HG03175 (cell line): Measurements from ENCODE around the gene DENND2D.
"Not testable (repeated sequence)": the region's sequence is repeated elsewhere in the genome, so short reads cannot be mapped to it uniquely, and the experiment has no call there.

Source experiments
- ATAC-seq: cut with Tn5 transposase; IDR thresholded peaks from one replicate; pipeline ENCODE4 v1.9.1; 2021; ENCODE audit warnings: mild to moderate bottlenecking, moderate library complexity; ENCODE audit not compliant: unreplicated experiment

The DENND2D gene

DNA sequence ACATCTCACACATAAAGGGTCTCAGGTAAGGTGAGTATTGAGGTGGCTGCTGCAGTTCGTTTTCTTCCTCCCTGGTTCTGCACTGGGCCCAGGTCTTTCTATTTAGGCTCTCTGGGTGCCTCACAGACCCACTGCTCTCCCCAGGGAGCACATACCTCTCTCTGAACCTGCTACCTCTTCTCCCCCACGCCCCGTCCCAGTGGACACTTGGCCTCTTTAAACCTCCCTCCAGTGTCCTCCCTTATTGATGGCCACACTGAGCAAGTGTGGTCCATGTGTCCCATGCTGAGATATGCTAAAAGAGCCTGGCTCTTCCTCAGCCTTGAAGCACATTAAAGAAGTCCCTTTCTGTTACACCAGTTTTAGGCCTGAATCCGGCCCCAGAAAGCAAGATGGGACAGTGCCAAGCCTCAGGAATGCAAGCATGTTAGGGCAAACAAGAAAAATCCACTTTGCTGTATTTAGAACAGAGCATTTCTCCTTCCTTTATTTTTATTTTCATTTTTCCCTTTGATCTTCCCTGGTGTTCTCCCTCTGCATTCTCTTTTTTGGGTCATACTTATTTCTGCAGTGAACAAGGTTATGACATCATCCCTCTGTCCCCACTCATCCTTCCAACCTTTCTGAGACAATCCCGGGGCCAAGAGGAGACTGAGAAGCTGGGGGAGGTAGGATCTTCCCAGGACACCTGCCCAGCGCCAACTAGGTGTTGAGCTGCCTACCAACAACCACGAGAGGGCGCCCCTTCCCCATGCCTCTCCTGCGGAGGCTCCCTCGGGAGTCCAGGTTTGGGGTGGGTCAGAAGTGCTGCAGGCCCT, 22.1 kb upstream of the DENND2D start:
- peak; percentile 18 for ATAC-seq

DNA sequence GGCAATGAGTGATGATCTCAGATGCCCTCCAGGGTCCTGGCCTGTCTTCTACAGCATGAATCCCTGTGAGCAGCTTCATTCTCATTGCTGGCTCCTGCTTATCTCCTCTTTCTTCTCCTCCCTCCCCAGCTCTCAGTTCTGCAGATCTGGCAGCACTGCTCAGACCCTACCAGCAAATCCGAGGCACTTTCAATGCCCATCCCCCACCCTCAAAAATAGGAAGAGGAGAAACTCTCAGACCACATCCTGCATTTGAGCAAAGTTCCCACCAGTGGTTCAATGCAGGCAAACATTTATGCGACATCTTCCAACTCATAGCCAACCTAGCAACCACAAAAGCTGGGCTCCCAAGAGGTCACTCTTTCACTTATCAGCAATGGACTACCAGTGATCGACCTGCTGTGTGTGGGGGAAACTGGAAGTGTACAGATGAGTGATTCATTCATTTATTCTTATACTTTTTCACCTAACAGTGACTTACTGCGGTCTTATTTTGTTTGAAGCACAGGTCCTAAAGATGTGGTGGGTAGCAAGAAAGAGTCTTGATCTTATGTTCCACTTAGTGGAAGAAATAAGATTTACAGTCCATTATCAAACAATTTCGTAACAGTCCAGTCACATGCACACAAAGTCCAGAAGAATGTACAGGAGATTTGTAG, 21.3 kb upstream of the DENND2D start:
- peak; percentile 68 for ATAC-seq

- ATAC-seq: no peak
These were observed 20.8 kb upstream of the DENND2D start for GRCh38 chr1:111221276-111221632.

GRCh38 chr1:111220302-111220890, 19.9 kb upstream of the DENND2D start:
- ATAC-seq: no peak

DNA sequence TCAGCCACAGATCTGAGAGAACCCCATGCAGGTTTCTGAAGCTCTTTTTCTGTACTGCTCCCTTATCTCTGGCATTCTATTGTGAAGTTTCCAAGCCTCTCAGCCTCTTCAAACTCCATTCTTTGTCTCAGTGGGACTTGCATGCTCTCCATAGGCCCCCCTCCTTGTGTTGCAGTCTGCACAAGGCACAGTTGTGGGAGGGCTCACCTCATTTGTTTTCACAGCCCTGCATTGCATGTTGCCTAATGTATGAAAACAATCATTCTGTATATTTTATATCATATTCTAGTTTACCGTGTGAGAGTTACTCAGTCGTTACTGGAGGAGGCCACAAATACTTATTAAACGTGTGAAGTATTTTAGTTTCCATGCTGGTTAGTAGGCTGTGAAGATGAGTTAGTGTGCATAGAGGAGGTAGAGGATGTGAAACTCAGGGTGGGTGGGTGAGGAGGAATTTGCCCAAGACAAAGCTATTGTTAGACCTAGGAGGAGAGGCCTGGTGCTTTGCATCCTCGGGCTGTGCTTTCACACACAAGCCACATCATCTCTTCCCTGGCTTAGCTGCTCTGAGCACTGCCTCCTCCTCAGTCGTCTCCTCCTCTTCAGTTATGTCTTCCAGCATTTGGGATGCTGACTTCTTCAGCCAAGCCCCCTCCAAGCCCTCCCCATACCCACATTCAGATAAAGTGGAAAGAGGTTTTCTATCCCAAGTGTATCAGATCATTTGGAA, 19.3 kb upstream of the DENND2D start:
- peak; percentile 28 for ATAC-seq

GRCh38 chr1:111218701-111219556, 18.5 kb upstream of the DENND2D start:
- no peak for ATAC-seq

GRCh38 chr1:111217183-111217910, 16.9 kb upstream of the DENND2D start:
- no peak for ATAC-seq

GRCh38 chr1:111216751-111217150, 16.3 kb upstream of the DENND2D start:
- ATAC-seq: no peak

- not testable (repeated sequence) for ATAC-seq
These were observed 14.8 kb upstream of the DENND2D start for GRCh38 chr1:111215285-111215684.

DNA sequence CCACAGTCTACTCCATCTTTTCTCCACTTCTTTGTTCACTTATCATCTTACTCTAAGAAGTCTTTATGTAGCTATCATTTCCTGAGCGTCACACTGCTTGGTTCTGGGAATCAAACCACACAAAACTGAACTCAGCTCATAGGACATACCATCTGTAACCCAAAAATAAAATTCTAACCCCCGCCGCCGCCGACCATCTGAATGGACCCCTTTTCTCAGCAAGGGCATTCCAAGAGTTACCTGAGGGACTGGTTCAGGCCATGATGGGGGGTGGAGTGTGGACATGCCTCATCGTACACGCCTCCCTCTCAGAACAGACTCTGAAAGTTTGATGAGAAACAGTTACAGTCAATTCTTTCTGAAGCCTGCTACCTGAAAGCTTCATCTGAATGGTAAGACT, 14.4 kb upstream of the DENND2D start:
- no peak for ATAC-seq

- no peak for ATAC-seq
These were observed 13.8 kb upstream of the DENND2D start for GRCh38 chr1:111214074-111214801.

- ATAC-seq: no peak
These were observed 13.0 kb upstream of the DENND2D start for GRCh38 chr1:111213412-111213811.

DNA sequence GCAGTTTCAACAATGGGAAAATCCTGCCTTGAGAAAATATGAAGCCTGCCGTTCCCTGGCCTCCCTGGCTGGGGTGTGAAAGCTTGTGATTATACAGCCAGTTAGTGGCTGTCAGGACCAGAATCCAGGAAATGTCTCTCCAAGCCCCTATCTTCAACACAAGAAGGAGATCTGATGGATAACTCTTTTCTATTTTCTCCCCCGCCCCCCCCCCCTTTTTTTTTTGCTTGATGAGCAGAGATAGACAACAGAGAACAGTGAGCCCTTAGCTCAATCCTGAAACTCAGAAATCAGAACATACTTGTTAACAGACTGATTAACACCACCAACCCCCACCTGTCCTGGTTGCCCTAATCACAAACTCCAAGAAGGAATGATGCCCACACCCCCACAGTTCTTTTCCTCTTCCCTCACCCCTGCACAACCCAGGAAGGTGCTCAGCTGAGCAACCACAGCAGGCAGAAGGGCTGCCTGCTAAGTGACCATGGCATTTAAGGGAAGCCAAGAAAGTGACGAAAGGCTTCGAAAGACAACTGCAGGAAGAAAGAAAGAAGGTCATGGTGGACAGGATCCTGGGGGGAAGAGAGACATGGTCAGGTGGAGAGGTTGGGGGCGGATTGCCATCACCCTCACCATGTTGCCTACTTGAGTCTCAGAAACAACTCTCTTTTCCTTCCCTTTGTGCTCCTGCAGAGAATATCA, 12.3 kb upstream of the DENND2D start:
- ATAC-seq: no peak

GRCh38 chr1:111211921-111212320, 11.5 kb upstream of the DENND2D start:
- ATAC-seq: no peak

DNA sequence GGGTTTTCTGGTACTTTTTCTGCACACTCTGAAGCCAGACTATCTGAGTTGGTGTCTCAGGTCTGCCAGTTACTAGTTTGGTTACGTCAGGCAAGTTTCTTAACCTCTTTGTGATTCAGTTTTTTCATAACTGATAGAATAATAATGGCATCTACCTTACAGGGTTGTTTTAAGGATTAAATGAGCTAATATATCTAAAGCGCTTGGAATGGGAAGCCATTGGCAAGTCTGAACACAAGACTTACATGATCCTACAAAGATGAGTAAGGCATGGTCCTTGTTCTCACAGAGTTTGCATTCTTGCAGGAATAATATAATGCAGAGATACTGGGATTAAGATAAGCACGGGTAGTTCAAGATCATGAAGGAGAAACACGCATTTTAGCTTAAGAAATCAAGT, 9.2 kb upstream of the DENND2D start:
- no peak for ATAC-seq

DNA sequence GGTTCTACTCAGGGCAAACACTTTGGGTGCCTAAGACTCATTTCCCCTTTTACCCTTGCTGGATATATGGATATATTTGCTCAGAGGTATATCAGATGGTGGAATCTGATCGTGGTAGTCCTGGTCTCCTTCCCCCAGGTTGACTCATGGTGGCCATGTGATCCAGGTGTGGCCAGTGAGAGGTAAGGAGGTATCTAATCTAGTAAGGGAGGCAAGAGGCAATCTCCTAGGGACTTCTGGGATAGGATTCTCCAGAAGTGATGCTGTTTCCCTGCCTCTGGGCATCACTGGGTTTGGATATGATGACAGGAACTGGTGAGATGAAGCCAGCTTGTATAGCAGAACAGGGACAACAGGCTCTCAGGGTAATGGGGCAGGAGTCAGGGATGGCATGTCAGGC, 8.5 kb upstream of the DENND2D start:
- no peak for ATAC-seq

DNA sequence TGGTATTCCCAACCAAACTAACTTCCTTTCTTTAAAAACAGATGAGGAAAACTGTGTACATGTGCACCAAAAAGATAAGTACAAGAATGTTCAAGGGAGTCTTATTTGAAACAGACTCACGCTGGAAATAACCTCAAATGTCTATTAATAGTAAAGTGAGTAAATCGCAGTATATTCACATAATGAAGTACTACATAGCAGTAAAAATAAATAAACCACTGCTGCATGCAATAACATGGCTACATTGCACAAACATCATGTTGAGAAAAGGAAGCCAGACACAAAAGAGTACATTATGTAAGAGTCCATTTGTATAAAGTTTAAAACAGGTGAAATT, 5.2 kb upstream of the DENND2D start:
- ATAC-seq: no peak

DNA sequence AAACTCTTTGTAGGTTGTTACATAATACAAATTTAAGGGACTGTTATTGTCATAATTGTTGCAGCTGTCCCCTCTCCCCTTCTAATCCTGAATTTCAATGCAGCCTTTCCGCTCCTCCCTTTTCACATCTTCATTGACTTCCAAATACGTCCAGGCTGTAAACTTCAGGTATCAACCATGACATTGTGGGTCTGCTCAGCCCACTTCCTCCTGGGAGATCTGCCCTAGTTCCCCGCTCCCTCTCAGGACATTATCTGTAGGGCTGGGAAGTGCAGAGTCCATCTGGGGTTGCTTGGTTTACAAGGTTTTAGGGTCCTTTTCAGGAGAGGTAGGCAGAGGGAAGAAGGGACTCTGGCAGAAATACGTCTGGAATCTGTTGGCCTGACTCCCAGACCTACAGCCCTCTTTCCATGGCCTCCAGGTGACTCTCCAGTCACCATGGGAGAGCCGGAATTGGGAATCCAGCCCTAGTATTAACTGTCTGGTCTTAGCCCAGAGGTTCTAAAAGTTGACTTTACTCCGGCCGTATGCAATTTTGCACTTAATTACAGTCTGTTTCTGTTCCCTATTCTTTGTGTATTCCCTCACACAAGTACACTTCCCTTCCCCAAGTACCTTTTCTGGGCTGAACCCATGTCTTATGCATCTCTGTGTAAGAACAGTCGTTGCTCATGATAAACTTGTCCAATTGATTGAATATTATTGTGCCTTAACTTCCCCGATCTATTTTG, 4.7 kb upstream of the DENND2D start:
- no peak for ATAC-seq
